Fibroblast of skin of back (primary cell): ENCODE results near the gene ADH1A. TPM values are rescaled to one million over a fixed set of nuclear protein-coding genes. Genes with fewer than 3 reads are reported as not detected.
A peak's percentile ranks its signal among the peaks of the same experiment; 100 is the strongest.
"Not testable (repeated sequence)": the region's sequence is repeated elsewhere in the genome, so short reads cannot be mapped to it uniquely, and the experiment has no call there.

Source experiments
- DNase-seq: peaks from one replicate; pipeline ENCODE4 v3.0.0-alpha.2; 2013
- polyA plus RNA-seq, 2 experiments: library from polyadenylated mRNA; unstranded; fragments of 120-200 nt; gene quantifications; one replicate each; pipeline ENCODE4 v1.2.1, GENCODE V29; 2013; ENCODE audit not compliant: insufficient read length in 2 of 2

ADH1A gene
- not detected for polyA plus RNA-seq (2013, experiment 1 of 2; ENCODE audit: insufficient read length)
- polyA plus RNA-seq (2013, experiment 2 of 2; ENCODE audit: insufficient read length), result not detected

- no peak for DNase-seq
Observed at GRCh38 chr4:99290848-99291786, at the start of gene ADH1A. ADH1A (minus strand) TSS chr4:99290985; CDS start chr4:99290914, 71 bp downstream.

- DNase-seq, result no peak
Observed at GRCh38 chr4:99339172-99339571, 48.4 kb upstream of the ADH1A start.

- no peak for DNase-seq
Observed at GRCh38 chr4:99336553-99336952, 45.8 kb upstream of the ADH1A start.

- no peak for DNase-seq
Observed at GRCh38 chr4:99334880-99335279, 44.1 kb upstream of the ADH1A start.

- no peak for DNase-seq
Observed at GRCh38 chr4:99330648-99331047, 39.9 kb upstream of the ADH1A start.

- DNase-seq, result no peak
Observed at GRCh38 chr4:99329876-99330275, 39.1 kb upstream of the ADH1A start.

DNA sequence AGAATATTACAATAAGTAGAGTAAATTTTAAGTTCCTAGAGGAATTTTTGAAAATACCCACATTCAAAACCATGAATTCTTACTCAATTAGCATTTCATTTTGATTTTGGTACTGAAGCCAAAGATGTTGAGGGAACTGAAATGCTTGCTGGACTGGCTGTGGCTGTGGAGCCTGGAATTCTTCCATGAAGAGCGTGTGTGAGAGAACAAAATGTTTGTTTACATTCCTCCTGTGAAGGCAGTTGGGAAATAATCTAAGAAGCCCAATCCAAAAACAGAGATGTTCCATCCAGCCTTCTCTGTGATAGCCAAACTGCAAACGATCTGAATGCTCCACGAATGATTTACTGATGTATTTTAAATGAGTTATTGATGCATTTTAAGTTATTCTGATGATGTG is 34.2 kb upstream of the ADH1A start:
- peak; percentile 43 for DNase-seq

GRCh38 chr4:99324361-99324760 is 33.6 kb upstream of the ADH1A start:
- no peak for DNase-seq

DNA sequence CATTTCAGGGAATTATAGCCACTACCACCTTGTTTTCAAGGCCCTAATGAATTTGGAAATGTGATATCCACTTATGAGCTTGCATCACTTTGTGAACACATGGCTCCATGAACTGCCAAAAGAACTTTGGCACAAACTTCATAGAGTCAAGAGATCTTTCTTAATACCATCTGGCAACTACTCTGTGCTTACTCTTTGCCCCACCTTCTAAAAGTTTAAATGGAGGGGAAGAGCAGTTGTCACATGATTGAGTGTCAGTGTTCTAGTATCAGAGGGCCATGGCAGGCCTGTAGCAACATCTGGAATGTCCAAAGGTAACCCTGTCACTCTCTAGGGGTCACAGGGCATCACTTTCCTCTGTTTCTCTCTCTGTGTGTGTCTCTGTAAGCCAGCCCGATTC is 33.0 kb upstream of the ADH1A start:
- no peak for DNase-seq

DNA sequence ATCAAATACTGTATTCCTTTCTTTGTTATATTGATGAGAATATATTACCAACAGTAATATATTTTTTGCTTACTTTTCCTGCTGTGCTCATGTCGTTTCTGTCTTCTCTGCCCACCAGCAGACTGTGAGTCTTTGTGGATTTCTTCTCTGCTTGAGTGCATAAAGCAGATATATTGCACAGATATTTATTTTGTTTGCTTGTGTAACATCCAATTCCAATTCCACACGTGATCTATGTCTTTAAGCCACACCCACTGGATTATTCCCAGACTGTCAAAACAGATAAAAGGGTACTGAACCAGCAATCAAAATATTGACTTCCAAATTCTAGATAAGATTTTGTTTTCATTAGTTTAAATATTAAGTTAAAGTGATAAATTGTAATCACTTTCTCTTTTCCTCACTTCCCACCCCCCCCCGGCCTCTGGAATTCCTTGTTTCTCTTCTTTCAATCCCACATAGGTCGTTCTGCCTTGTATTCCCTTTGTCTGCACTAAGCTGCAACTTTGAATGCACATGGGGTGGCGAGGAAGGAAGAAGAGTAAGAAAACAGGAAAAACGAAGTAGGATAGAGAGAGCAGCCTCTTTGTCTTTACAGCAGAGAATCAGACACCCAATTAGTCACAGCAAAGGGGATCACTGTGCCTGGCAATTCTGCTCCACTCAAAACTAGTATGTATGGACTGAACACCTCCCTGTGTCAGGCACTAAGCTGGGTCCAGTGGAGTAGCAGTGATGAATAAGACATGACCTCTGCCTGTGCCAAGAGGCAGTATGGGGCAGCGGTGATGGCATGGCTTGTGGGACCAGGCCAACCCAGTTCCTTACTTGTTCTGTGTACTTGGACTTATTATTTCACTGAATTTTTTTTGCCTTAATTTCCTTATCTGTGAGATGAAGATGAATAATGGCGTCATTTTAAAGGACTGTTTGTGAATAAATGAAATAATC is 30.7 kb upstream of the ADH1A start, which contains the start of gene ADH1B:
TSS of gene ADH1B (minus strand) at position 161 of the 951 bp plus-strand sequence. CDS start at position 91, 70 bp downstream.
- DNase-seq, result no peak

DNA sequence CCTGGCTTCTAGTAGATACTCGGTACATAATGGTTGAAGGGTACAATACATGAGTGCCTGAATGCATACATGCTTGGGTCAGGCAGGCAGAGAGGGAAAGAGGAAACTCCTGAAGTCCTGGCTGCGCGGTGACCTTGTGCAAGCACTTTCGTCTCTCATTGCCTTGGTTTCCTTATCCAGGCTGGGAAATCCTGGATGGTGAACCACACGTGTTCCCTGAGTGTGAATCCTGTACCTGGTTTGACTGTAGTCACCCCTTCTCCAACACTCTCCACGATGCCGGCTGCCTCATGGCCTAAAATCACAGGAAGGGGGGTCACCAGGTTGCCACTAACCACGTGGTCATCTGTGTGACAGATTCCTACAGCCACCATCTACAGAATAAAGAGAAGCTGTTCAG is 27.0 kb upstream of the ADH1A start:
- not testable (repeated sequence) for DNase-seq

DNA sequence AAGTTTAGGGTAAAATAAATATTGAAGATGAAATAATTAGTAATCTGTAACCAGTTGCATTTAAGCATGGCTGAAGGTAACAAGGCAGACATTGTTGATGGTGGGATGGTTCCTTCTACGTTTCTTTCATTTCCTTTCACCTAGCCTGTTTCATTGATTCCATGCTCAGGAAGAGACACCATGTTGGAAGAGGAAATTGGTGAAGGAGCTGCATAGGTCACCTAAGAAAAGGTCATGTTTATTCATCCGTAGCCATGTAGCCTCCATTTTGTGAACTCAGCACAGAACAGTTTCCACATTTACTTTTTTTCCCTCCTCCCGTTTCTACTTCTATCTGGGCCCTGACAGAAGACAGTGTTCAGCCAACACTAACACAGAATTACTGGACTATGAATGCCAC is 26.6 kb upstream of the ADH1A start:
- DNase-seq, result no peak

- DNase-seq, result no peak
Observed at GRCh38 chr4:99315839-99316238, 25.1 kb upstream of the ADH1A start.

GRCh38 chr4:99314211-99314610 is 23.4 kb upstream of the ADH1A start:
- DNase-seq, result no peak

GRCh38 chr4:99310389-99310788 is 19.6 kb upstream of the ADH1A start:
- no peak for DNase-seq

- DNase-seq, result no peak
Observed at GRCh38 chr4:99305638-99306400, 15.0 kb upstream of the ADH1A start.

GRCh38 chr4:99301376-99302164 is 10.8 kb upstream of the ADH1A start:
- peak; percentile 52 for DNase-seq

DNA sequence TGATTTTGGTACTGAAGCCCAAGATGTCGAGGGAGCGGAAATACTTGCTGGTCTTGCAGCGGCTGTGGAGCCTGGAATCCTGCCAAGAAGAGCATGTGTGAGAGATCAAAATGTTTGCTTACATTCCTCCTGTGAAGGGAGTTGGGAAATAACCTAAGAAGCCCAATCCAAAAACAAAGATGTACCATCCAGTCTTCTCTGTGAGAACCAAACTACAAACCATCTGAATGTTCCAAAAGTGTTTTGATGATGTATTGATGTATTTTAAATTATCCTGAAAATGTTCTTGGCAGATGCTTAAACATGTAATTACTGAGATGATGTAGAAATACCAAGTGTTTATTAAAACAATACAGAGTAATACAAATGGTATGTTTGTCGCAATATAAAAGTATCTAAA is 10.1 kb upstream of the ADH1A start:
- peak; percentile 91 for DNase-seq

DNA sequence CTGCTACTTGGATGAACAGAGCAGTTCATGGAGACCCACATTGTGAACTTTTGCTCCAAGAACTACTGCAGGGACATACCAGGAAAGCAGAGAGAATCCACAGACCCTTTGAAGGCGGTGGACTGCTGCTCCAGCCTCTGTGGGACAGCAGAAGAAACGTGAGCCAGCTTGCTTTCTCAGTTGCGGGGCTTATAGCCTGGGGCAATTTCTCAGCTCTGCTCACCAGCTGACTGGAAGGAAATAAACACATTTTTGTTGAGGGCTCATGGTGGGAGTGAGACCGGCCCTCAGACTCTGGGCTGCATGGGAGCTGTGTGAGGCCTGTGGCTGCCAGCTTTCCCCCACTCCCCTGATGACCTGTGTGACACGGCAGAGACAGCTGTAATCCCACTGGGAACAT is 2.6 kb upstream of the ADH1A start:
- no peak for DNase-seq

GRCh38 chr4:99285387-99285786 is 5.4 kb downstream of the ADH1A start:
- DNase-seq, result no peak

GRCh38 chr4:99282731-99283130 is 8.1 kb downstream of the ADH1A start:
- no peak for DNase-seq
